Trophoblast cell (in vitro differentiated cells and primary cell): ENCODE results near the gene RBM22.

ENCODE experiments used
- DNase-seq, 2 donors: peaks; one replicate each; pipeline ENCODE4 v3.0.0-alpha.2; 2016
- H2AFZ ChIP-seq: 2 replicates; pipeline ENCODE4 v1.6.1; 2013; ENCODE audit warnings: low read length, moderate library complexity, mild to moderate bottlenecking; ENCODE audit not compliant: insufficient read depth, poor library complexity
- H2AK5ac ChIP-seq: 2 replicates; pipeline ENCODE4 v1.6.1; 2013; ENCODE audit warnings: mild to moderate bottlenecking, low read length
- H2BK120ac ChIP-seq: 2 replicates; pipeline ENCODE4 v1.6.1; 2013; ENCODE audit warnings: low read length, mild to moderate bottlenecking, moderate library complexity; ENCODE audit not compliant: insufficient read depth, poor library complexity
- H2BK12ac ChIP-seq: 2 replicates; pipeline ENCODE4 v1.6.1; 2013; ENCODE audit warnings: mild to moderate bottlenecking, low read length, moderate library complexity
- H2BK5ac ChIP-seq: 2 replicates; pipeline ENCODE4 v1.6.1; 2013; ENCODE audit warnings: low read length, low read depth, moderate library complexity, mild to moderate bottlenecking; ENCODE audit not compliant: poor library complexity
- H3K14ac ChIP-seq: 2 replicates; pipeline ENCODE4 v1.6.1; 2013; ENCODE audit warnings: mild to moderate bottlenecking, low read length
- H3K18ac ChIP-seq: 2 replicates; pipeline ENCODE4 v1.6.1; 2013; ENCODE audit warnings: mild to moderate bottlenecking, low read length
- H3K23ac ChIP-seq: 2 replicates; pipeline ENCODE4 v1.6.1; 2013; ENCODE audit warnings: low read length
- H3K27ac ChIP-seq: 2 replicates; pipeline ENCODE4 v1.5.1; 2013; ENCODE audit warnings: low read depth, mild to moderate bottlenecking, inconsistent platforms, low read length, moderate library complexity
- H3K27me3 ChIP-seq: 2 replicates; pipeline ENCODE4 v1.6.1; 2013; ENCODE audit warnings: inconsistent platforms, mild to moderate bottlenecking, low read length, moderate library complexity; ENCODE audit not compliant: insufficient read depth
- H3K36me3 ChIP-seq, 2 experiments: 1 replicate in 1 of 2; 2 replicates in 1 of 2; pipeline ENCODE4 v1.6.1; 2013; ENCODE audit warnings: low read length in 2 of 2, mild to moderate bottlenecking in 2 of 2, moderate library complexity in 1 of 2; ENCODE audit not compliant: insufficient read depth in 2 of 2, control insufficient read depth in 1 of 2
- H3K4ac ChIP-seq: 2 replicates; pipeline ENCODE4 v1.6.1; 2013; ENCODE audit warnings: low read depth, mild to moderate bottlenecking, low read length, moderate library complexity
- H3K4me1 ChIP-seq, 2 experiments: 1 replicate in 1 of 2; 2 replicates in 1 of 2; pipeline ENCODE4 v1.6.1; 2013; ENCODE audit warnings: low read length in 2 of 2, mild to moderate bottlenecking in 2 of 2, moderate library complexity in 1 of 2; ENCODE audit not compliant: insufficient read depth in 2 of 2, control insufficient read depth in 1 of 2
- H3K4me2 ChIP-seq: 2 replicates; pipeline ENCODE4 v1.6.1; 2013; ENCODE audit warnings: inconsistent platforms, mild to moderate bottlenecking, low read length, moderate library complexity
- H3K4me3 ChIP-seq: 2 replicates; pipeline ENCODE4 v1.5.1; 2013; ENCODE audit warnings: mild to moderate bottlenecking, low read depth, low read length, inconsistent platforms
- H3K79me1 ChIP-seq: one replicate; pipeline ENCODE4 v1.6.1; 2013; ENCODE audit warnings: low read length
- H3K79me2 ChIP-seq: 2 replicates; pipeline ENCODE4 v1.6.1; 2013; ENCODE audit warnings: low read length, mild to moderate bottlenecking; ENCODE audit not compliant: control insufficient read depth, insufficient read depth, poor library complexity
- H3K9ac ChIP-seq: 2 replicates; pipeline ENCODE4 v1.6.1; 2013; ENCODE audit warnings: mild to moderate bottlenecking, low read length
- H3K9me3 ChIP-seq: 2 replicates; pipeline ENCODE4 v1.6.1; 2013; ENCODE audit warnings: low read depth, mild to moderate bottlenecking, control low read depth, inconsistent platforms, low read length; ENCODE audit not compliant: insufficient read depth
- H4K12ac ChIP-seq: 2 replicates; pipeline ENCODE4 v1.6.1; 2013; ENCODE audit warnings: low read depth, mild to moderate bottlenecking, low read length, moderate library complexity
- H4K8ac ChIP-seq: 2 replicates; pipeline ENCODE4 v1.6.1; 2013; ENCODE audit warnings: low read depth, mild to moderate bottlenecking, low read length, moderate library complexity
- H4K91ac ChIP-seq: one replicate; pipeline ENCODE4 v1.6.1; 2013; ENCODE audit warnings: low read depth, mild to moderate bottlenecking, low read length, moderate library complexity
- WGBS: extraction: QIAGEN DNeasy Blood & Tissue Kit; methylation state at CpG from one replicate; pipeline ENCODE4 v1.1.7; 2013; ENCODE audit warnings: missing lambda C conversion rate; ENCODE audit not compliant: insufficient read length, insufficient coverage; ENCODE audit errors: extremely low coverage; 5-methylcytosine and 5-hydroxymethylcytosine counted together

The RBM22 gene

DNA sequence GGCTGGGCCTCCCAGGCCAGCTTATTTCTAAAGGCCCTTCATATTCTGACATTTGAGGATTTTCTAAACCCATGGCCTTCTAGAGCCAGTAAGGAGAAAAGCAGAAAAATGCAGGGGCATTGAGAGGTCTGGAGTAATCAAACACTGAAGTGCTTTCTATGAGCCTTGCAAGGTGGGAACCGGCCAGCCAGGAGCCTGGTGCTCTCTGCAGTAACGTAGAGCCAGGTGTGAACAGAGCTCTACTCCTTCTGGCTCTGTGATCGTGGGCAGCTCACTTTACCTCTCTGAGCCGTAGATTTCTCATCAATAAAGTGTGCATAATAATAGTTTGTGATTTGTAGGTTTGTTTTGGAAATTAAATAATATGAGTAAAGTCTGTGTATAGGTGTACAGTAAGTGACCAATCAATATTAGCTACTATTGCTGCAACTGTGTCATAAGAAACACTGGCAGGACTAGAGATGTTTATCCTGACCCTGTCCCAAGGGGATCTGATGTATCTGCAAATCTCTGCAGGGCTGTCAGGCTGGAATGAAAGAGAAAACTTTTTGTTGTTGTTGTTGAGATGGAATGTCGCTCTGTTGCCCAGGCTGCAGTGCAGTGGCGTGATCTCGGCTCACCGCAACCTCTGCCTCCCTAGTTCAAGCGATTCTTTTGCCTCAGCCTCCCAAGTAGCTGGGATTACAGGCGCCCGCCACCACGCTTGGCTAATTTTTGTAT lies 57.7 kb downstream of the RBM22 start:
- Histone ChIP-seq H3K79me2 (peaks cover 24% of the 10 kb centered on the region), H2BK12ac (peak overlapping the region; percentile 82)

DNA sequence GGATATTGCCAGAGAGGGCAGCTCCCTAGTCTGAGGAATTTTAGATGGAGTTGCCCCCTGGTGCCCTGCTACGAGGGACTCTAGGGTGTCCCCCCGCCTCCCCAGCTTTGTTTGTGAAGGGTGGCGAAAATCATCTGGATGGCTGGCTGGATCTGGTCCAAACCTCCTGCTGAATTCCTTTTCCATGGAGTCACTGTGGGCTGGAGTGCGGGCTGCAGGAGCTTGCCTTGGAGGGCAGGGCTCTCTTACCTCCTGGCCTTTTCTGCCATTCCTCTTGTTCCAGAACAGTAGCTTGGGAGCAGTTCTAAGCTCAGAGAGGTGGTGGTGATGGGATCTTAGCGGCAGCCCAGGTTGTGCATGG lies 58.3 kb downstream of the RBM22 start:
- Histone ChIP-seq H3K4ac (peak overlapping the region; percentile 24), H3K79me1 (peaks cover 63% of the 10 kb centered on the region), H3K18ac (peak overlapping the region; percentile 41), H3K36me3 (no peaks in the 10 kb centered on the region), H4K12ac (peak overlapping the region; percentile 9), H3K79me2 (peaks cover 24% of the 10 kb centered on the region), H2AFZ (peak overlapping the region; percentile 4), H2AK5ac (peak overlapping the region; percentile 94), H3K9ac (no peak overlapping the region), H2BK5ac (peak overlapping the region; percentile 92), H3K4me2 (peak overlapping the region; percentile 50), H3K4me3 (no peak overlapping the region), H3K9me3 (no peaks in the 10 kb centered on the region), H3K4me1 (peaks cover 58 to 65% of the 10 kb centered on the region in 2 experiments), H3K27me3 (no peaks in the 10 kb centered on the region), H3K23ac (no peak overlapping the region), H2BK120ac (peak overlapping the region; percentile 87), H3K27ac (peak overlapping the region; percentile 92), H2BK12ac (peak overlapping the region; percentile 95), H3K14ac (peak overlapping the region; percentile 90), H4K91ac (peak overlapping the region; percentile 96), H4K8ac (peak overlapping the region; percentile 52)
- no CpG with 5 or more reads among the region's 5 CpGs for WGBS
- DNase-seq, result peak; percentile 85 to 87

More for the DNA sequence above, 57.7 kb downstream of the RBM22 start:
- H3K79me1 ChIP-seq, result peaks cover 60% of the 10 kb centered on the region
- H3K4ac ChIP-seq, result peak overlapping the region; percentile 24
- H3K18ac ChIP-seq, result peak overlapping the region; percentile 63
- no peaks in the 10 kb centered on the region for H3K27me3 ChIP-seq
- H2BK5ac ChIP-seq, result peak overlapping the region; percentile 92
- H3K4me1 ChIP-seq, result peaks cover 56 to 66% of the 10 kb centered on the region in 2 experiments
- peak overlapping the region; percentile 34 for H2AK5ac ChIP-seq
- peak; percentile 83 to 91 for DNase-seq
- H3K9ac ChIP-seq, result no peak overlapping the region
- peaks cover 5% of the 10 kb centered on the region in 2 experiments for H3K36me3 ChIP-seq
- no peak overlapping the region for H2AFZ ChIP-seq
- H3K23ac ChIP-seq, result no peak overlapping the region
- H3K4me2 ChIP-seq, result peak overlapping the region; percentile 50
- peak overlapping the region; percentile 90 for H3K14ac ChIP-seq
- H4K8ac ChIP-seq, result peak overlapping the region; percentile 52
- no peaks in the 10 kb centered on the region for H3K9me3 ChIP-seq
- H4K91ac ChIP-seq, result peak overlapping the region; percentile 96
- WGBS, result no CpG with 5 or more reads among the region's 12 CpGs
- no peak overlapping the region for H3K4me3 ChIP-seq
- H3K27ac ChIP-seq, result peak overlapping the region; percentile 92
- peak overlapping the region; percentile 87 for H2BK120ac ChIP-seq
- H4K12ac ChIP-seq, result no peak overlapping the region

DNA sequence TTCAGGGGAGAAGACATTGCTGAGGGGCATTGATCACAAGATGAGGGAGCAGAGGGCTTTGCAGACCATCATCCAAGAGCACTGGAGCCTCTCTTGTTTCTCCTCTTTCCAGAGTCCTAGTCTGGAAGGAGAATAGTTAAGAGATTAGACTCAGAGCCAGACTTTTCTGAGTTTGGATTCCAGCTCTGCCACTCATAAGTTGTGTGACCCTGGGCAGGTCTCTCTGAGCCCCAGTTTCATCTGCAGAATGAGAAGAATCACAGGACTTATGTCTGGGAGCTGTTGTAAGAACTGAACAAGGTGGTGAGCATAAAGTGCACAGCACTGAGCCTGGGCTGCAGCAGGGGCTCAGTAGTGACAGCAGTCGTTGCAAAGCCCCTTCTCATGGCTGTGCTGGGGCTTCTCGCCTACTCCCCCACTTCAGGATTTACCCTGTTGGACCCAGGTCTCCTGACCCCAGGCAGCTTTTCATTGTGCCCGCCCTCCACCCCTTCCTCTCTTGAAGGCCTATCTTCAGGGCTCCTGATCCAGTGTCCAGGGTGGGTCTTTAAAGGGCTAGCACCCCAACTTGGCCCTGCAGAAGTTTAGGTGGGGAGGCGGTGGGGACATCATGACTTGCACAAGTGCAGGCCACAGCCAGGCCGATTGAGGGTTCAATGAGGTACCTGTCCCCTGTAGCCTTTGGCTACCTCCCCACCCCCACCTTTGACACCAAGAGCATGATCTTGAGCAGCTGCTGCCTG lies 58.9 kb downstream of the RBM22 start:
- H3K79me1 ChIP-seq, result peaks cover 67% of the 10 kb centered on the region
- peak overlapping the region; percentile 9 for H4K12ac ChIP-seq
- peak overlapping the region; percentile 95 for H2BK12ac ChIP-seq
- H3K4me3 ChIP-seq, result no peak overlapping the region
- peaks cover 24% of the 10 kb centered on the region for H3K79me2 ChIP-seq
- peak overlapping the region; percentile 92 for H3K27ac ChIP-seq
- peak overlapping the region; percentile 85 for H3K4ac ChIP-seq
- peak overlapping the region; percentile 4 for H2AFZ ChIP-seq
- H3K18ac ChIP-seq, result peak overlapping the region; percentile 78
- no peaks in the 10 kb centered on the region for H3K36me3 ChIP-seq
- H2BK120ac ChIP-seq, result peak overlapping the region; percentile 87
- H2BK5ac ChIP-seq, result peak overlapping the region; percentile 92
- H4K91ac ChIP-seq, result peak overlapping the region; percentile 96
- H3K27me3 ChIP-seq, result no peaks in the 10 kb centered on the region
- no CpG with 5 or more reads among the region's 5 CpGs for WGBS
- peak overlapping the region; percentile 52 for H4K8ac ChIP-seq
- H3K23ac ChIP-seq, result no peak overlapping the region
- H3K14ac ChIP-seq, result peak overlapping the region; percentile 90
- no peaks in the 10 kb centered on the region for H3K9me3 ChIP-seq
- peak overlapping the region; percentile 94 for H2AK5ac ChIP-seq
- H3K9ac ChIP-seq, result no peak overlapping the region
- peaks cover 63 to 67% of the 10 kb centered on the region in 2 experiments for H3K4me1 ChIP-seq
- H3K4me2 ChIP-seq, result peak overlapping the region; percentile 50
- DNase-seq, result peak in 1 of 2 donors; percentile 25

DNA sequence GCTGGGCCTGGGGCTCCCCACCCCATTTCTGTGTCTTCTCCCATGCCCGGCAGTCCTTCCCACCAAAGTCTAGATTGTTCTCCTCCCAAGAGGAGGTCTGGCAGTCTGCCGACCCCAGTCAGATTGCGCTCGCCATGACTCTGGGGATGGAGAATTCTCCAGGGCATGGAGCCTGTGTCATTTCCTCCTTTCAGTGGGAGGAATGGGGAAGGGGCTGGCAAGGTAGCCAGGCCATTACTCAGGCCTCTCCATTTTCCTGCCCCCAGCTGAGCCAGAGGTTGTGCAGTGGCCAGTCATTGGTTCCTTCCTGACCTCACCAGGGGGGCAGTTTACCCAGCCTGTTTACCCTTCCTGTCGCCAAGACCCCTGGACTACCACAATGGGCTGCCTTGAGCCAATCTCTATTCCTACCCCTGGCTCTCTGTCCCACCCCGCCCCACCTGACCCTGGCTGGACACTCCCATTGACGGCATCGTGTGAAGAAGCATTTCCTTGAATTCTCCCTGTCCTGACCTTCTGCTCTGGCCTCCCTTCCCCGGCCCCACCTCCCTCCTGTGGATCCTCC lies 59.8 kb downstream of the RBM22 start:
- H2BK120ac ChIP-seq, result peak overlapping the region; percentile 87
- peak overlapping the region; percentile 24 for H4K12ac ChIP-seq
- H3K4me3 ChIP-seq, result peak overlapping the region; percentile 45
- H3K23ac ChIP-seq, result no peak overlapping the region
- H2BK12ac ChIP-seq, result peak overlapping the region; percentile 66
- peak overlapping the region; percentile 20 for H2AFZ ChIP-seq
- H3K14ac ChIP-seq, result peak overlapping the region; percentile 90
- peak overlapping the region; percentile 96 for H4K91ac ChIP-seq
- peak overlapping the region; percentile 50 for H3K4me2 ChIP-seq
- peak overlapping the region; percentile 87 for H2AK5ac ChIP-seq
- H3K18ac ChIP-seq, result peak overlapping the region; percentile 89
- WGBS, result no CpG with 5 or more reads among the region's 9 CpGs
- peak overlapping the region; percentile 85 for H3K4ac ChIP-seq
- peak overlapping the region; percentile 92 for H2BK5ac ChIP-seq
- peaks cover 73% of the 10 kb centered on the region for H3K79me1 ChIP-seq
- peak overlapping the region; percentile 92 for H3K27ac ChIP-seq
- no peaks in the 10 kb centered on the region for H3K27me3 ChIP-seq
- H3K9ac ChIP-seq, result no peak overlapping the region
- no peaks in the 10 kb centered on the region for H3K36me3 ChIP-seq
- H3K9me3 ChIP-seq, result no peaks in the 10 kb centered on the region
- peaks cover 24% of the 10 kb centered on the region for H3K79me2 ChIP-seq
- H4K8ac ChIP-seq, result peak overlapping the region; percentile 83
- peaks cover 69 to 74% of the 10 kb centered on the region in 2 experiments for H3K4me1 ChIP-seq
- DNase-seq, result peak in 1 of 2 donors; percentile 29
